22Rv1 (cell line): ENCODE data around the gene CCDC187.

ENCODE experiments used
- ZFX ChIP-seq: fragments of 450-650 bp; IDR thresholded peaks from 2 replicates; pipeline ENCODE4 v1.6.1; 2017; ENCODE audit warnings: antibody characterized with exemption, borderline replicate concordance
- TF ChIP-seq, protein P1 (sequence below): fragments of 450-650 bp; IDR thresholded peaks from 2 replicates; pipeline ENCODE4 v1.5.1; 2017; ENCODE audit warnings: mild to moderate bottlenecking

DNA sequence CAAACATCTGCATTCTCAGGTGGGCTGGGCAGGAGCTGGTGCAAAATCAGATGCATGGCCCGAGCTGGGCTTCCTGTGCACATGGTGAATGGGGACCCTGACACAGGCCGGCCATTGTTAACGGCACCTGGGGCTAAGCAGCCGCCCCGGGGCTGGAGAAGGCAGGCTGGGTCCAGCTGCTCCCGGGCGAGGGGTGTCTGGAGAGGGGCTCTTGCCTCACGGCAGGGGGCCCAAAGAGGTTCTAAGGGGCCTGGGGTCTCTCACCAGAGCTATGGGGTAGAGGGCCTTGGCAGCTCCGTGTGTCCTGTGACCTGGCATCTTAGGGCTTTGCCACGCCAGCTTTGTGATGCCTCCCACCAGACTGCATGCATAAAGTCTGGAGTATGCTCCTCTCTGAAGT, 53.2 kb downstream of the CCDC187 start:
- TF ChIP-seq, protein P1, sequence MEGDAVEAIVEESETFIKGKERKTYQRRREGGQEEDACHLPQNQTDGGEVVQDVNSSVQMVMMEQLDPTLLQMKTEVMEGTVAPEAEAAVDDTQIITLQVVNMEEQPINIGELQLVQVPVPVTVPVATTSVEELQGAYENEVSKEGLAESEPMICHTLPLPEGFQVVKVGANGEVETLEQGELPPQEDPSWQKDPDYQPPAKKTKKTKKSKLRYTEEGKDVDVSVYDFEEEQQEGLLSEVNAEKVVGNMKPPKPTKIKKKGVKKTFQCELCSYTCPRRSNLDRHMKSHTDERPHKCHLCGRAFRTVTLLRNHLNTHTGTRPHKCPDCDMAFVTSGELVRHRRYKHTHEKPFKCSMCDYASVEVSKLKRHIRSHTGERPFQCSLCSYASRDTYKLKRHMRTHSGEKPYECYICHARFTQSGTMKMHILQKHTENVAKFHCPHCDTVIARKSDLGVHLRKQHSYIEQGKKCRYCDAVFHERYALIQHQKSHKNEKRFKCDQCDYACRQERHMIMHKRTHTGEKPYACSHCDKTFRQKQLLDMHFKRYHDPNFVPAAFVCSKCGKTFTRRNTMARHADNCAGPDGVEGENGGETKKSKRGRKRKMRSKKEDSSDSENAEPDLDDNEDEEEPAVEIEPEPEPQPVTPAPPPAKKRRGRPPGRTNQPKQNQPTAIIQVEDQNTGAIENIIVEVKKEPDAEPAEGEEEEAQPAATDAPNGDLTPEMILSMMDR: no peak
- TF ChIP-seq ZFX: no peak
